Small intestine (tissue), 16 donors: ENCODE data around the gene JAKMIP1. TPM values are rescaled to one million over a fixed set of nuclear protein-coding genes. Genes with fewer than 3 reads are reported as not detected.

Experiments
- DNase-seq, 2 donors: peaks; one replicate each; pipeline versions ENCODE4 v3.0.0 to v3.0.0-alpha.2; 2013
- FAIRE-seq: peaks from 2 replicates; lab custom pipeline; 2012; peaks lifted over from hg19 to GRCh38; lab: Jason Lieb, UNC
- H3K27ac ChIP-seq, 3 donors: one replicate each; pipeline ENCODE4 v1.5.1; 2013; ENCODE audit warnings: low read length in 2 of 3, mild to moderate bottlenecking in 2 of 3, control low read depth in 1 of 3, inconsistent platforms in 1 of 3, low read depth in 1 of 3, moderate library complexity in 1 of 3
- H3K27me3 ChIP-seq, 3 donors: one replicate each; pipeline ENCODE4 v1.6.1; 2013; ENCODE audit warnings: low read length in 3 of 3, inconsistent platforms in 1 of 3; ENCODE audit not compliant: control insufficient read depth in 3 of 3, insufficient read depth in 3 of 3
- H3K36me3 ChIP-seq, 3 donors: one replicate each; pipeline ENCODE4 v1.6.1; 2013; ENCODE audit warnings: low read length in 3 of 3, inconsistent platforms in 1 of 3, low read depth in 1 of 3, mild to moderate bottlenecking in 1 of 3, moderate library complexity in 1 of 3; ENCODE audit not compliant: control insufficient read depth in 3 of 3, insufficient read depth in 2 of 3
- H3K4me1 ChIP-seq, 3 donors: one replicate each; pipeline ENCODE4 v1.6.1; 2013; ENCODE audit warnings: low read length in 2 of 3, inconsistent platforms in 1 of 3, low read depth in 1 of 3, mild to moderate bottlenecking in 1 of 3, moderate library complexity in 1 of 3; ENCODE audit not compliant: control insufficient read depth in 3 of 3, insufficient read depth in 2 of 3
- H3K4me3 ChIP-seq, 3 donors: one replicate each; pipeline ENCODE4 v1.5.1; 2013; ENCODE audit warnings: low read length in 3 of 3, control low read depth in 1 of 3, inconsistent platforms in 1 of 3, low read depth in 1 of 3, mild to moderate bottlenecking in 1 of 3, moderate library complexity in 1 of 3
- H3K9me3 ChIP-seq, 2 donors: one replicate each; pipeline ENCODE4 v1.6.1; 2013; ENCODE audit warnings: low read depth in 1 of 2, low read length in 1 of 2; ENCODE audit not compliant: control insufficient read depth in 2 of 2, insufficient read depth in 1 of 2
- WGBS, 3 donors: extraction: QIAGEN DNeasy Blood & Tissue Kit; methylation state at CpG; one replicate each; pipeline ENCODE4 v1.1.7; 2013; 5-methylcytosine and 5-hydroxymethylcytosine counted together
- long read RNA-seq, 10 donors: transcript quantifications; one replicate each; lab custom pipeline, GENCODE V29; 2026
- polyA plus RNA-seq, 4 donors: library from polyadenylated mRNA; stranded (reverse) in 3 of 4; unstranded in 1 of 4; fragments of 200-250 nt in 3 of 4; fragments of 120-200 nt in 1 of 4; gene quantifications; one replicate each; pipeline versions ENCODE4 v1.2.1 to v1.2.3, GENCODE V29; 2013
- donor health status: healthy with polysubstance abuse.
- donor health status: control.
- donor health status: control.
- donor health status: Bipolar disorder and iron deficiency.
- donor health status: healthy.

Gene JAKMIP1
- polyA plus RNA-seq, result 1 to 10 TPM in 2 of 4 donors, under 1 TPM in 2; 0.25 to 1.8 (median 1.0) TPM
- long read RNA-seq, donor 1, partial matches to known transcripts, result 0 of 1 reads
- long read RNA-seq, donor 1, other reads (novel, unspliced or antisense), result 0 of 1 reads
- long read RNA-seq, donor 2, result 0 reads
- long read RNA-seq, donor 3, result 0 reads
- long read RNA-seq, donor 4, result 0 reads
- long read RNA-seq, donor 5, result 0 reads
- long read RNA-seq, donor 6, result 0 reads
- long read RNA-seq, donor 7, result 0 reads
- long read RNA-seq, donor 8, result 0 reads
- long read RNA-seq, donor 9, result 0 reads
- long read RNA-seq, donor 10, partial matches to known transcripts, result 0 of 2 reads
- long read RNA-seq, donor 10, other reads (novel, unspliced or antisense), result 0 of 2 reads

- Histone ChIP-seq H3K4me1 (peaks cover 0 to 3% (median 0%) of the 10 kb centered on the region in 3 donors), H3K4me3 (peak within 1 kb of the TSS in 2 of 3 donors; percentile 28 to 58), H3K27me3 (peaks cover 3 to 36% (median 18%) of the 10 kb centered on the region in 3 donors), H3K36me3 (no peaks in the 10 kb centered on the region), H3K27ac (no peak within 1 kb of the TSS), H3K9me3 (peaks cover 0 to 3% of the 10 kb centered on the region in 2 donors)
- WGBS, 3 donors, result 0 to 2% (median 1%) methylated on average over 45 to 106 of the region's 107 CpGs
- DNase-seq, result peak; percentile 46 to 65
- FAIRE-seq, result no peak
Observed at GRCh38 chr4:6200011-6200921, at the start of gene JAKMIP1. JAKMIP1 (minus strand) TSS chr4:6200549; CDS start chr4:6112850, 87,699 bp downstream.

- FAIRE-seq, result no peak
- Histone ChIP-seq H3K36me3 (no peaks in the 10 kb centered on the region), H3K4me3 (no peak overlapping the region), H3K4me1 (no peaks in the 10 kb centered on the region), H3K27ac (no peak overlapping the region), H3K9me3 (peaks cover 0 to 4% of the 10 kb centered on the region in 2 donors), H3K27me3 (peaks cover 0 to 32% (median 12%) of the 10 kb centered on the region in 3 donors)
- WGBS, 3 donors, result 67 to 74% (median 72%) methylated on average over 10 of the region's 10 CpGs
- DNase-seq, result no peak
Observed at GRCh38 chr4:6248394-6248793, 48.0 kb upstream of the JAKMIP1 start.

GRCh38 chr4:6246170-6246634 lies 45.9 kb upstream of the JAKMIP1 start:
- Histone ChIP-seq H3K27me3 (peaks cover 0 to 32% (median 12%) of the 10 kb centered on the region in 3 donors), H3K36me3 (no peaks in the 10 kb centered on the region), H3K4me3 (peak overlapping the region in 1 of 3 donors; percentile 15), H3K4me1 (no peaks in the 10 kb centered on the region), H3K27ac (no peak overlapping the region), H3K9me3 (peaks cover 0 to 4% of the 10 kb centered on the region in 2 donors)
- 51 to 66% (median 55%) methylated on average over 9 of the region's 9 CpGs for WGBS, 3 donors
- FAIRE-seq (no peak), DNase-seq (no peak)

- FAIRE-seq, result no peak
Observed at GRCh38 chr4:6245246-6246169, 45.2 kb upstream of the JAKMIP1 start.

GRCh38 chr4:6242271-6243029 lies 42.1 kb upstream of the JAKMIP1 start:
- Histone ChIP-seq H3K27me3 (peaks cover 0 to 22% (median 8%) of the 10 kb centered on the region in 3 donors), H3K4me3 (no peak overlapping the region), H3K27ac (no peak overlapping the region), H3K36me3 (no peaks in the 10 kb centered on the region), H3K4me1 (no peaks in the 10 kb centered on the region), H3K9me3 (peaks cover 0 to 4% of the 10 kb centered on the region in 2 donors)
- FAIRE-seq (no peak), DNase-seq (no peak)
- whole genome bisulfite sequencing, 3 donors, result 74 to 81% (median 77%) methylated on average over 12 of the region's 12 CpGs

More at GRCh38 chr4:6245246-6246169, 45.2 kb upstream of the JAKMIP1 start:
- H3K36me3 ChIP-seq, result no peaks in the 10 kb centered on the region
- H3K27me3 ChIP-seq, result peaks cover 0 to 31% (median 12%) of the 10 kb centered on the region in 3 donors
- peak in 1 of 2 donors; percentile 18 for DNase-seq
- no peaks in the 10 kb centered on the region for H3K4me1 ChIP-seq
- H3K27ac ChIP-seq, result no peak overlapping the region
- 14 to 37% (median 32%) methylated on average over 50 to 67 of the region's 67 CpGs for WGBS, 3 donors
- H3K4me3 ChIP-seq, result peak overlapping the region in 1 of 3 donors; percentile 15
- H3K9me3 ChIP-seq, result peaks cover 0 to 4% of the 10 kb centered on the region in 2 donors

GRCh38 chr4:6241062-6241845 lies 40.9 kb upstream of the JAKMIP1 start:
- DNase-seq, result no peak
- Histone ChIP-seq H3K9me3 (peaks cover 0 to 4% of the 10 kb centered on the region in 2 donors), H3K4me3 (no peak overlapping the region), H3K27me3 (peaks cover 0 to 18% (median 3%) of the 10 kb centered on the region in 3 donors), H3K4me1 (no peaks in the 10 kb centered on the region), H3K27ac (no peak overlapping the region), H3K36me3 (no peaks in the 10 kb centered on the region)
- FAIRE-seq, result no peak
- 83 to 88% (median 84%) methylated on average over 16 of the region's 16 CpGs for WGBS, 3 donors

GRCh38 chr4:6239968-6240367 lies 39.6 kb upstream of the JAKMIP1 start:
- Histone ChIP-seq H3K4me1 (no peaks in the 10 kb centered on the region), H3K27ac (no peak overlapping the region), H3K9me3 (peaks cover 0 to 4% of the 10 kb centered on the region in 2 donors), H3K27me3 (peaks cover 0 to 6% (median 3%) of the 10 kb centered on the region in 3 donors), H3K4me3 (no peak overlapping the region), H3K36me3 (no peaks in the 10 kb centered on the region)
- no peak for DNase-seq
- no peak for FAIRE-seq
- WGBS, 3 donors, result 76 to 77% (median 76%) methylated on average over 11 of the region's 11 CpGs
